A673 (cell line): ENCODE data around the gene OS9. TPM values are rescaled to one million over a fixed set of nuclear protein-coding genes. Genes with fewer than 3 reads are reported as not detected.

Experiments used
- BruUV-seq: library from RNA; stranded (reverse); fragments of 400-500 nt; replicated peaks from 2 replicates; lab custom pipeline; 2021; lab: Mats Ljungman, UMichigan
- CTCF ChIA-PET: fragments of 300-600 bp; sonication (Branson Sonifier 250); formaldehyde crosslinking; loops from one replicate; lab custom pipeline; 2022; ENCODE audit warnings: antibody characterized with exemption; lab: Charles Lee
- POLR2A ChIA-PET: fragments of 300-600 bp; sonication (Branson Sonifier 250); formaldehyde crosslinking; loops from one replicate; lab custom pipeline; 2022; ENCODE audit warnings: antibody characterized with exemption; ENCODE audit not compliant: low non-redundant PET; lab: Charles Lee
- DNase-seq: peaks from one replicate; pipeline ENCODE4 v3.0.0-alpha.2; 2015; ENCODE audit warnings: low spot score
- H3K27ac ChIP-seq: fragments of 200-600 bp; sonication (generic); 2 replicates; pipeline ENCODE4 v1.5.1; 2016; ENCODE audit warnings: mixed run types, low read depth, mild to moderate bottlenecking, mixed read lengths, antibody characterized with exemption, low read length; ENCODE audit not compliant: poor library complexity, severe bottlenecking
- H3K27me3 ChIP-seq: fragments of 200-600 bp; sonication (generic); replicated peaks from 2 replicates; pipeline ENCODE4 v1.6.1; 2017; ENCODE audit warnings: mixed run types, low read depth, mild to moderate bottlenecking, mixed read lengths, antibody characterized with exemption, low read length; ENCODE audit not compliant: insufficient read depth, poor library complexity
- H3K36me3 ChIP-seq: fragments of 200-600 bp; sonication (generic); 2 replicates; pipeline ENCODE4 v1.6.1; 2016; ENCODE audit warnings: mixed run types, mild to moderate bottlenecking, mixed read lengths, antibody characterized with exemption, low read length; ENCODE audit not compliant: insufficient read depth, poor library complexity, severe bottlenecking
- H3K4me1 ChIP-seq: fragments of 200-600 bp; sonication (generic); 2 replicates; pipeline ENCODE4 v1.6.1; 2017; ENCODE audit warnings: mixed run types, mild to moderate bottlenecking, mixed read lengths, antibody characterized with exemption, low read length; ENCODE audit not compliant: insufficient read depth, poor library complexity, severe bottlenecking
- H3K4me3 ChIP-seq: fragments of 200-600 bp; sonication (generic); 2 replicates; pipeline ENCODE4 v1.5.1; 2016; ENCODE audit warnings: low read depth, mixed run types, mild to moderate bottlenecking, mixed read lengths, low read length; ENCODE audit not compliant: poor library complexity, severe bottlenecking
- H3K9me3 ChIP-seq: fragments of 200-600 bp; sonication (generic); 2 replicates; pipeline ENCODE4 v1.6.1; 2016; ENCODE audit warnings: mixed run types, low read depth, mild to moderate bottlenecking, mixed read lengths, antibody characterized with exemption, low read length; ENCODE audit not compliant: poor library complexity, severe bottlenecking
- CTCF ChIP-seq: fragments of 300-800, 200-600 bp; sonication (generic); conservative IDR thresholded peaks from 2 replicates; pipeline ENCODE4 v1.5.1; 2017; ENCODE audit warnings: low read depth, mild to moderate bottlenecking, antibody characterized with exemption, low read length, moderate library complexity, mixed read lengths
- EZH2 ChIP-seq: fragments of 200-600 bp; sonication (generic); IDR thresholded peaks from 2 replicates; pipeline ENCODE4 v1.6.1; 2017; ENCODE audit warnings: borderline replicate concordance, low read depth, mild to moderate bottlenecking, mixed read lengths, antibody characterized with exemption, low read length; ENCODE audit not compliant: poor library complexity, severe bottlenecking
- intact Hi-C: fragments of 100-400 bp; cut with micrococcal nuclease; formaldehyde crosslinking; loops from one replicate; pipeline ENCODE4 v1.10.0; 2022; ENCODE audit not compliant: unreplicated experiment
- total RNA-seq: library from RNA; stranded (reverse); gene quantifications from 2 replicates; pipeline ENCODE4 v1.2.3, GENCODE V29; 2021

Gene OS9
- total RNA-seq, 1 experiment from 2014 or later = 142 TPM

GRCh38 chr12:57754411-57755193, 60.7 kb downstream of the OS9 start, which contains the start of gene MARCHF9:
TSS of gene MARCHF9 (plus strand) at chr12:57755103. CDS start at chr12:57755529, 426 bp downstream.
- TF ChIP-seq CTCF (no peak), EZH2 (no peak)
- Histone ChIP-seq H3K9me3 (no peaks in the 10 kb centered on the region), H3K27ac (no peak within 1 kb of the TSS), H3K27me3 (no peaks in the 10 kb centered on the region), H3K4me3 (peak within 1 kb of the TSS; percentile 60), H3K36me3 (peaks cover 19% of the 10 kb centered on the region), H3K4me1 (peaks cover 33% of the 10 kb centered on the region)
- BruUV-seq = no TSS peak
- peak; percentile 75 for DNase-seq
- POLR2A ChIA-PET = no interaction called here
- intact Hi-C loops = no loop called here
- CTCF ChIA-PET = no interaction called here

GRCh38 chr12:57755194-57755453, 61.2 kb downstream of the OS9 start:
- POLR2A ChIA-PET = no interaction called here
- peaks cover 33% of the 10 kb centered on the region for H3K4me1 ChIP-seq
- H3K9me3 ChIP-seq = no peaks in the 10 kb centered on the region
- CTCF ChIA-PET = no interaction called here
- TF ChIP-seq CTCF (no peak), EZH2 (no peak)
- DNase-seq = no peak
- peak overlapping the region; percentile 60 for H3K4me3 ChIP-seq
- intact Hi-C loops = no loop called here
- H3K27me3 ChIP-seq = no peaks in the 10 kb centered on the region
- no TSS peak for BruUV-seq
- H3K36me3 ChIP-seq = peaks cover 16% of the 10 kb centered on the region
- no peak overlapping the region for H3K27ac ChIP-seq

GRCh38 chr12:57755454-57756372, 61.8 kb downstream of the OS9 start:
- H3K4me1 ChIP-seq = peaks cover 31% of the 10 kb centered on the region
- intact Hi-C loops = no loop called here
- TF ChIP-seq EZH2 = no peak
- TF ChIP-seq CTCF = no peak
- peaks cover 10% of the 10 kb centered on the region for H3K36me3 ChIP-seq
- H3K4me3 ChIP-seq = peak overlapping the region; percentile 60
- no peaks in the 10 kb centered on the region for H3K27me3 ChIP-seq
- no peak overlapping the region for H3K27ac ChIP-seq
- ChIA-PET POLR2A (interaction anchor here (0.6 kb wide), 1 partner anchor 52 kb away, joined by 4 read pairs; no protein-coding TSS in a partner anchor), CTCF (interaction anchor here (1.1 to 1.9 kb wide), 2 partner anchors 10 to 12 kb away, joined by 3 to 10 read pairs; partner anchors contain the start of gene CYP27B1)
- no peaks in the 10 kb centered on the region for H3K9me3 ChIP-seq
- no TSS peak for BruUV-seq
- DNase-seq = no peak
